ENCODE results near the gene IGFBP1.

GRCh38 chr7:45863715-45864114, 24.6 kb upstream of the IGFBP1 start:
- TF ChIP-seq CTCF (IDR thresholded peaks at IDR 0.05) (peak; percentile 61), ZFX (IDR thresholded peaks at IDR 0.05; ENCODE audit: borderline replicate concordance) (no peak)
